ENCODE measurements around the gene ZNF385B.
"Not testable (repeated sequence)": the region's sequence is repeated elsewhere in the genome, so short reads cannot be mapped to it uniquely, and the experiment has no call there.

The ZNF385B gene

GRCh38 chr2:179861416-179862067, at the start of gene ZNF385B:
Gene ZNF385B (minus strand): TSS chr2:179861612.
- Histone ChIP-seq H3K9me3 (ENCODE audit: control insufficient read depth, insufficient read depth, low read length) (no peaks in the 10 kb centered on the region), H3K4me3 (ENCODE audit: low read depth, low read length) (peak within 1 kb of the TSS; percentile 82), H3K4me1 (ENCODE audit: control insufficient read depth, insufficient read depth, low read length) (peaks cover 11% of the 10 kb centered on the region; the same call in 1 of the 2 replicates), H3K27me3 (ENCODE audit: control insufficient read depth, insufficient read depth, low read length) (peaks cover 58% of the 10 kb centered on the region), H3K36me3 (ENCODE audit: control insufficient read depth, insufficient read depth, low read length) (no peaks in the 10 kb centered on the region), H3K9ac (ENCODE audit: low read depth, low read length) (0 out of 2 replicates have a peak within 1 kb of the TSS, but pooled peaks have one; percentile 30), H3K27ac (ENCODE audit: low read depth, low read length) (no peak within 1 kb of the TSS)

- H3K27ac ChIP-seq (ENCODE audit: low read depth, low read length) = no peak overlapping the region
- H3K36me3 ChIP-seq (ENCODE audit: control insufficient read depth, insufficient read depth, low read length) = no peaks in the 10 kb centered on the region
- H3K9me3 ChIP-seq (ENCODE audit: control insufficient read depth, insufficient read depth, low read length) = no peaks in the 10 kb centered on the region
- peaks cover 8% of the 10 kb centered on the region; the same call in 1 of the 2 replicates for H3K4me1 ChIP-seq (ENCODE audit: control insufficient read depth, insufficient read depth, low read length)
- H3K9ac ChIP-seq (ENCODE audit: low read depth, low read length) = no peak overlapping the region
- no peak overlapping the region for H3K4me3 ChIP-seq (ENCODE audit: low read depth, low read length)
- H3K27me3 ChIP-seq (ENCODE audit: control insufficient read depth, insufficient read depth, low read length) = no peaks in the 10 kb centered on the region
Measured at GRCh38 chr2:179910735-179911113, 49.3 kb upstream of the ZNF385B start.

- no peaks in the 10 kb centered on the region for H3K27me3 ChIP-seq (ENCODE audit: control insufficient read depth, insufficient read depth, low read length)
- H3K9me3 ChIP-seq (ENCODE audit: control insufficient read depth, insufficient read depth, low read length) = no peaks in the 10 kb centered on the region
- H3K36me3 ChIP-seq (ENCODE audit: control insufficient read depth, insufficient read depth, low read length) = no peaks in the 10 kb centered on the region
- H3K4me1 ChIP-seq (ENCODE audit: control insufficient read depth, insufficient read depth, low read length) = peaks cover 8% of the 10 kb centered on the region; the same call in 1 of the 2 replicates
- H3K9ac ChIP-seq (ENCODE audit: low read depth, low read length) = no peak overlapping the region
- no peak overlapping the region for H3K4me3 ChIP-seq (ENCODE audit: low read depth, low read length)
- H3K27ac ChIP-seq (ENCODE audit: low read depth, low read length) = no peak overlapping the region
Measured at GRCh38 chr2:179909845-179910734, 48.7 kb upstream of the ZNF385B start.

GRCh38 chr2:179900655-179901054, 39.2 kb upstream of the ZNF385B start:
- no peak overlapping the region for H3K9ac ChIP-seq (ENCODE audit: low read depth, low read length)

GRCh38 chr2:179899666-179900065, 38.3 kb upstream of the ZNF385B start:
- H3K9me3 ChIP-seq (ENCODE audit: control insufficient read depth, insufficient read depth, low read length) = 0 out of 2 replicates have a peak, but pooled peaks cover 3% of the 10 kb centered on the region
- no peak overlapping the region for H3K27ac ChIP-seq (ENCODE audit: low read depth, low read length)
- no peaks in the 10 kb centered on the region for H3K27me3 ChIP-seq (ENCODE audit: control insufficient read depth, insufficient read depth, low read length)
- no peaks in the 10 kb centered on the region for H3K36me3 ChIP-seq (ENCODE audit: control insufficient read depth, insufficient read depth, low read length)
- H3K9ac ChIP-seq (ENCODE audit: low read depth, low read length) = no peak overlapping the region
- no peaks in the 10 kb centered on the region for H3K4me1 ChIP-seq (ENCODE audit: control insufficient read depth, insufficient read depth, low read length)
- H3K4me3 ChIP-seq (ENCODE audit: low read depth, low read length) = no peak overlapping the region

More at GRCh38 chr2:179900655-179901054, 39.2 kb upstream of the ZNF385B start:
- Histone ChIP-seq H3K36me3 (ENCODE audit: control insufficient read depth, insufficient read depth, low read length) (no peaks in the 10 kb centered on the region), H3K27me3 (ENCODE audit: control insufficient read depth, insufficient read depth, low read length) (no peaks in the 10 kb centered on the region), H3K27ac (ENCODE audit: low read depth, low read length) (no peak overlapping the region), H3K4me3 (ENCODE audit: low read depth, low read length) (no peak overlapping the region), H3K4me1 (ENCODE audit: control insufficient read depth, insufficient read depth, low read length) (no peaks in the 10 kb centered on the region), H3K9me3 (ENCODE audit: control insufficient read depth, insufficient read depth, low read length) (0 out of 2 replicates have a peak, but pooled peaks cover 3% of the 10 kb centered on the region)

- Histone ChIP-seq H3K4me3 (ENCODE audit: low read depth, low read length) (no peak overlapping the region), H3K27ac (ENCODE audit: low read depth, low read length) (no peak overlapping the region), H3K27me3 (ENCODE audit: control insufficient read depth, insufficient read depth, low read length) (no peaks in the 10 kb centered on the region), H3K36me3 (ENCODE audit: control insufficient read depth, insufficient read depth, low read length) (no peaks in the 10 kb centered on the region), H3K4me1 (ENCODE audit: control insufficient read depth, insufficient read depth, low read length) (no peaks in the 10 kb centered on the region), H3K9ac (ENCODE audit: low read depth, low read length) (no peak overlapping the region), H3K9me3 (ENCODE audit: control insufficient read depth, insufficient read depth, low read length) (0 out of 2 replicates have a peak, but pooled peaks cover 3% of the 10 kb centered on the region)
Measured at GRCh38 chr2:179898873-179899272, 37.5 kb upstream of the ZNF385B start.

GRCh38 chr2:179893616-179894015, 32.2 kb upstream of the ZNF385B start:
- no peak overlapping the region for H3K4me3 ChIP-seq (ENCODE audit: low read depth, low read length)
- no peak overlapping the region for H3K9ac ChIP-seq (ENCODE audit: low read depth, low read length)
- H3K27me3 ChIP-seq (ENCODE audit: control insufficient read depth, insufficient read depth, low read length) = no peaks in the 10 kb centered on the region
- H3K4me1 ChIP-seq (ENCODE audit: control insufficient read depth, insufficient read depth, low read length) = no peaks in the 10 kb centered on the region
- no peaks in the 10 kb centered on the region for H3K36me3 ChIP-seq (ENCODE audit: control insufficient read depth, insufficient read depth, low read length)
- H3K9me3 ChIP-seq (ENCODE audit: control insufficient read depth, insufficient read depth, low read length) = 0 out of 2 replicates have a peak, but pooled peaks cover 7% of the 10 kb centered on the region
- no peak overlapping the region for H3K27ac ChIP-seq (ENCODE audit: low read depth, low read length)

GRCh38 chr2:179891237-179891636, 29.8 kb upstream of the ZNF385B start:
- Histone ChIP-seq H3K9me3 (ENCODE audit: control insufficient read depth, insufficient read depth, low read length) (0 out of 2 replicates have a peak, but pooled peaks cover 9% of the 10 kb centered on the region), H3K36me3 (ENCODE audit: control insufficient read depth, insufficient read depth, low read length) (no peaks in the 10 kb centered on the region), H3K27ac (ENCODE audit: low read depth, low read length) (no peak overlapping the region), H3K4me1 (ENCODE audit: control insufficient read depth, insufficient read depth, low read length) (no peaks in the 10 kb centered on the region), H3K4me3 (ENCODE audit: low read depth, low read length) (no peak overlapping the region), H3K9ac (ENCODE audit: low read depth, low read length) (no peak overlapping the region), H3K27me3 (ENCODE audit: control insufficient read depth, insufficient read depth, low read length) (no peaks in the 10 kb centered on the region)

- H3K27me3 ChIP-seq (ENCODE audit: control insufficient read depth, insufficient read depth, low read length) = no peaks in the 10 kb centered on the region
- H3K27ac ChIP-seq (ENCODE audit: low read depth, low read length) = no peak overlapping the region
- H3K4me1 ChIP-seq (ENCODE audit: control insufficient read depth, insufficient read depth, low read length) = no peaks in the 10 kb centered on the region
- H3K36me3 ChIP-seq (ENCODE audit: control insufficient read depth, insufficient read depth, low read length) = no peaks in the 10 kb centered on the region
- H3K9ac ChIP-seq (ENCODE audit: low read depth, low read length) = no peak overlapping the region
- H3K9me3 ChIP-seq (ENCODE audit: control insufficient read depth, insufficient read depth, low read length) = 0 out of 2 replicates have a peak, but pooled peaks cover 9% of the 10 kb centered on the region
- H3K4me3 ChIP-seq (ENCODE audit: low read depth, low read length) = no peak overlapping the region
Measured at GRCh38 chr2:179890666-179891065, 29.3 kb upstream of the ZNF385B start.

GRCh38 chr2:179888642-179889041, 27.2 kb upstream of the ZNF385B start:
- H3K36me3 ChIP-seq (ENCODE audit: control insufficient read depth, insufficient read depth, low read length); H3K27me3 ChIP-seq (ENCODE audit: control insufficient read depth, insufficient read depth, low read length); H3K9ac ChIP-seq (ENCODE audit: low read depth, low read length); H3K4me3 ChIP-seq (ENCODE audit: low read depth, low read length); H3K27ac ChIP-seq (ENCODE audit: low read depth, low read length); H3K4me1 ChIP-seq (ENCODE audit: control insufficient read depth, insufficient read depth, low read length); H3K9me3 ChIP-seq (ENCODE audit: control insufficient read depth, insufficient read depth, low read length): not testable (repeated sequence)

GRCh38 chr2:179884193-179884592, 22.8 kb upstream of the ZNF385B start:
- Histone ChIP-seq H3K36me3 (ENCODE audit: control insufficient read depth, insufficient read depth, low read length) (no peaks in the 10 kb centered on the region), H3K9ac (ENCODE audit: low read depth, low read length) (no peak overlapping the region), H3K4me3 (ENCODE audit: low read depth, low read length) (no peak overlapping the region), H3K4me1 (ENCODE audit: control insufficient read depth, insufficient read depth, low read length) (peaks cover 9% of the 10 kb centered on the region; the same call in 1 of the 2 replicates), H3K27me3 (ENCODE audit: control insufficient read depth, insufficient read depth, low read length) (no peaks in the 10 kb centered on the region), H3K9me3 (ENCODE audit: control insufficient read depth, insufficient read depth, low read length) (0 out of 2 replicates have a peak, but pooled peaks cover 2% of the 10 kb centered on the region), H3K27ac (ENCODE audit: low read depth, low read length) (no peak overlapping the region)
